ENCODE data around the gene PLEKHG4. TPM values are rescaled to one million over a fixed set of nuclear protein-coding genes. Genes with fewer than 3 reads are reported as not detected.

The PLEKHG4 gene
- total RNA-seq, 1 donor from 2014 or later: 43.4 TPM

DNA sequence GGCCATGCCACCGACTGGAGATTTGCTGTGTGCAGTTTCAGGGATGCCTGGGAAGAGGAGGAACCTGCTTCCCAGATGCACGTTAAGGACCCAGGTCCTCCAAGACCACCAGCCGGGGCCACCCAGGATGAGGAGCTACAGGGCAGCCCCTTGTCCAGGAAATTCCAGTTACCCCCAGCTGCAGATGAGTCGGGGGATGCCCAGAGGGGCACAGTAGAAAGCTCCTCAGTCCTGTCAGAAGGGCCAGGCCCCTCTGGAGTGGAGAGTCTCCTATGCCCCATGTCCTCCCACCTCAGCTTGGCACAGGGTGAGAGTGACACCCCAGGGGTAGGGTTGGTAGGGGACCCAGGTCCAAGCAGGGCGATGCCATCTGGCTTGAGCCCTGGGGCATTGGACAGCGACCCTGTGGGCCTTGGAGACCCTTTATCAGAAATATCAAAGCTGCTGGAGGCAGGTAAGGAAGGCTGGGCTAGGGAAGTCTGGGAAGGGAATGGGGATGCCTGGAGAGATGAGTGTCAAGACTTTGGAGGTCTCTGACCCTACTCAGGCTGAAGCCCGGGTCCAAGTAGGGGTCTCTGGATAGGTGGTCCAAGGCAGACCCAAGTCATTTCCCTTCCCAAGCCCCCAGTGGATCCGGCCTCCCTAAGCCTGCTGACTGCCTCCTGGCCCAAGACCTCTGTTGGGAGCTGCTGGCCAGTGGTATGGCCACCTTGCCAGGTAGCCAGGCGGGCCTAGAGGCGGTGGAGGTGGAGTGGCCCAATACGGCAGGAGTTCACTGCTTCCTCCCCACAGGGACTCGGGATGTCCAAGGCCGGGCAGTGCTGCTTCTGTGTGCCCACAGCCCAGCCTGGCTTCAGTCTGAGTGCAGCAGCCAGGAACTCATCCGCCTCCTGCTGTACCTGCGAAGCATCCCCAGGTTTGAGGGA, 1.0 kb downstream of the PLEKHG4 start:
- DNase-seq: no peak
- H3K9me3 Mint-ChIP-seq: no peaks in the 10 kb centered on the region
- intact Hi-C loops (cut with micrococcal nuclease): no loop called here
- peak overlapping the region; percentile 74 for H3K27ac Mint-ChIP-seq
- H3K36me3 Mint-ChIP-seq (ENCODE audit: low read depth): peaks cover 21% of the 10 kb centered on the region
- no peaks in the 10 kb centered on the region for H3K27me3 Mint-ChIP-seq
- peak overlapping the region; percentile 72 for H3K4me3 Mint-ChIP-seq
- H3K4me1 Mint-ChIP-seq: peaks cover 16% of the 10 kb centered on the region

DNA sequence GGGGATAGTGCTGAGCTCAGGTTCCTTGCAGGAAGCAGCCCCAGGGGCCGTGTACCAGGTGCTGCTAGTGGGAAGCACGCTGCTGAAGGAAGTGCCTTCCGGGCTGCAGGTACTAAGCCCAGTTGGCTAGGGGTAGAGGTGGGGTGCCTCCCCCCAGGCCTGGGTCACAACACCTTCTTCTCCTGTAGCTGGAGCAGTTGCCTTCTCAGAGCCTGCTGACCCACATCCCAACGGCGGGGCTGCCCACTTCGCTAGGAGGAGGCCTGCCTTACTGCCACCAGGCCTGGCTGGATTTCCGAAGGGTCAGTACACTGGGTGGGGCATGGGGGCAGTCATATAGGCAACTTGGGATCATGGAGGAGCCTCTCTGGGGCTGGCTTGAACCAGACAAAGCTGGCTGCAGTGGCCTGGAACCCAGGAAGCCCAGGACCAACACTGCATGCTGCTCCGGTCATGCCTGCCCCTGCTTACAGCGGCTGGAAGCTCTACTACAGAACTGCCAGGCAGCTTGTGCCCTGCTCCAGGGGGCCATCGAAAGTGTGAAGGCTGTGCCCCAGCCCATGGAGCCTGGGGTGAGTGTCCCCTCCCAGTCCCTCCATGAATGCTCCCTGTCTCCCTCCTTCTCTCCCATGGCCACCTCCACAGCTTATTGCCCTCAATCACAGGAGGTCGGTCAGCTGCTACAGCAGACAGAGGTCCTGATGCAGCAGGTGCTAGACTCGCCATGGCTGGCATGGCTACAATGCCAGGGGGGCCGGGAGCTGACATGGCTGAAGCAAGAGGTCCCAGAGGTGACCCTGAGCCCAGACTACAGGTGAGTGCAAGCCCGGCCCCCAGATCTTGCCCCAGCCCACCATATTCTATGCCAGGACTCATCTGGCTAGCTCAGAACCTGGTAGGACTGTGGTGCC, 2.5 kb downstream of the PLEKHG4 start:
- peaks cover 18% of the 10 kb centered on the region for H3K36me3 Mint-ChIP-seq (ENCODE audit: low read depth)
- peaks cover 11% of the 10 kb centered on the region for H3K4me1 Mint-ChIP-seq
- intact Hi-C loops (cut with micrococcal nuclease): no loop called here
- no peak overlapping the region for H3K27ac Mint-ChIP-seq
- no peaks in the 10 kb centered on the region for H3K27me3 Mint-ChIP-seq
- no peak overlapping the region for H3K4me3 Mint-ChIP-seq
- H3K9me3 Mint-ChIP-seq: no peaks in the 10 kb centered on the region
- DNase-seq: no peak

DNA sequence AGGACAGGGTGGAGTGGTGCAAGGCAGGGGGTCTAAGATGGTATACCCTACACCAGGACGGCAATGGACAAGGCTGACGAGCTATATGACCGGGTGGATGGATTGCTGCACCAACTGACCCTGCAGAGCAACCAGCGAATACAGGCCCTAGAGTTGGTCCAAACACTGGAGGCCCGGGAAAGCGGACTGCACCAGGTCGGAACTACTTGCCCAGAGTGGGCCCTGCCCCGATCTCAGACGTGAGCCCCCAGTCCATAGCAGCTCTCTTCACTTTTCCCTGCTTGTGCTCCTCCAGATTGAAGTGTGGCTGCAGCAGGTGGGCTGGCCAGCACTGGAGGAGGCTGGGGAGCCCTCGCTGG, 3.1 kb downstream of the PLEKHG4 start:
- Mint-ChIP-seq H3K36me3 (ENCODE audit: low read depth) (peaks cover 13% of the 10 kb centered on the region), H3K4me1 (peaks cover 9% of the 10 kb centered on the region), H3K4me3 (no peak overlapping the region)

DNA sequence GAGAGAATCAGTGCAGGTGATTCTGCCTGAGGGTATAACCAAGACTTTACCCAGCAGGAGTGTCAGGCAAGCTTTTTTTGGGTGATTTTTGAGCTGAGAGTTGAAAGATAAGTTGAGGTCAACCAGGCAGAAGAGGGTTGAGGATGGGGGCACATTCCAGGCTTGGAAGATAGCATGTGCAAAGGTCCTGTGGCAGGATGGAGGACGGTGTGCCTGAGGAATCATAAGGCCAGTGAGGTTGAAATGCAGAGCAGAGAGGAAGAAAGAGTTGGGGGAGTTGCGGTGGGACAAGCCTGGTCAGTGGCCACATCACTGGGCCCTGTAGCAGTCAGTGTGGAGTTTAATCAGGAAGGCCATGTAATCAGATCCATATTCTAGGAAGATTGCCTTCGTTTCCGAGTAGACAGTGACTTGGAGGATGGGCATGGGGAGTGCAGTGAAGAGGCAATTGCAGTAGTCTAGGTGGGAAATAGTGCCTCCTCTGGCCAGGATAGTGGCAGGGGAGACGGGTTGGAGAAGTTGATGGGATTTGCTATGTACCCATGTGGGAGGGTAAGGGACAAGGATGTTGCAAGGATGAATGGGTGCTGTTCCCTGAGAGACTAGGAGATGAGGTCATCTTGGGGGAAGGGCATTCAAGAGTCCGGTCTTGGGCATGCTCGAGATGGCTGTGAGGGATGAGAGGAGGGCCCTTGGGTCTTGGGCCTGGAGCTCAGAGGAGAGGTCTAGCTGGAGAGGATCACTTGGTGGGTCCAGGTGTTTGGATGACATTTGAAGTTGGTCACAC, 3.9 kb downstream of the PLEKHG4 start:
- no peak for DNase-seq
- peaks cover 4% of the 10 kb centered on the region for H3K4me1 Mint-ChIP-seq
- no peak overlapping the region for H3K27ac Mint-ChIP-seq
- H3K36me3 Mint-ChIP-seq (ENCODE audit: low read depth): peaks cover 10% of the 10 kb centered on the region
- intact Hi-C loops (cut with micrococcal nuclease): no loop called here
- no peaks in the 10 kb centered on the region for H3K27me3 Mint-ChIP-seq
- no peaks in the 10 kb centered on the region for H3K9me3 Mint-ChIP-seq
- no peak overlapping the region for H3K4me3 Mint-ChIP-seq

More for the DNA sequence above, 3.1 kb downstream of the PLEKHG4 start:
- Mint-ChIP-seq H3K27ac (no peak overlapping the region), H3K9me3 (no peaks in the 10 kb centered on the region), H3K27me3 (no peaks in the 10 kb centered on the region)
- intact Hi-C loops (cut with micrococcal nuclease): no loop called here
- no peak for DNase-seq

DNA sequence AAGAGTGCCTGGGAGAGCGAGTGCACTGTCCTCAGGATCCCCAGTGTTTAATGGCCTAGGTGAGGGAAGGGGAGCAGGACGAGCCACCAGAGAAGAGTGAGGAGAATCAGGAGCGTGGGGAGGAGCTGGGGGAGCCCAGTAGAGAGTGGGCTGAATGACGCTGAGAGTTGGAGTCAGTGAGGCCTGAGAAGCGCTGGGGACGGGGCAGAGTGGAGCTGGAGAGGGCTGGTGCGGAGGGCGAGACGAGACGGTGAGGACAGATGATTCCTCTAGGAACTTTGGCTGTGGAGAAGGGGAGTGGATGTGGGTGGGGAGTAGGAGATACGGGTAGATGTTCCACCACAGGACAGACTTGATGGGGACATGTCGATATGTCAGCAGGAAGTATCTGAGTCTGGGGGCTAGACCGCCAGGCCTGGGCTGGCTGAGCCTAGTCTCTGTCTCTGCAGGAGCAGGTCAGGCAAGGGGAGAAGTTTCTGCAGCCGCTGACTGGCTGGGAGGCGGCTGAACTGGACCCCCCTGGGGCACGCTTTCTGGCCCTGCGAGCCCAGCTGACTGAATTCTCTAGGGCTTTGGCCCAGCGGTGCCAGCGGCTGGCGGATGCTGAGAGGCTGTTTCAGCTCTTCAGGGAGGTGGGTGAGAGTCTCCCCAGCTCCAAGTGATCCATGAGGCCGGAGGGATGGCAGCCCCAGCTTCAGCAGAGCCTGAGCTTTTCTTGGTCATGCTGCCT, 4.7 kb downstream of the PLEKHG4 start:
- peaks cover 10% of the 10 kb centered on the region for H3K36me3 Mint-ChIP-seq (ENCODE audit: low read depth)
- no peak for DNase-seq
- H3K9me3 Mint-ChIP-seq: no peaks in the 10 kb centered on the region
- H3K27me3 Mint-ChIP-seq: no peaks in the 10 kb centered on the region
- no peak overlapping the region for H3K4me3 Mint-ChIP-seq
- intact Hi-C loops (cut with micrococcal nuclease): no loop called here
- no peak overlapping the region for H3K27ac Mint-ChIP-seq
- peaks cover 2% of the 10 kb centered on the region for H3K4me1 Mint-ChIP-seq

DNA sequence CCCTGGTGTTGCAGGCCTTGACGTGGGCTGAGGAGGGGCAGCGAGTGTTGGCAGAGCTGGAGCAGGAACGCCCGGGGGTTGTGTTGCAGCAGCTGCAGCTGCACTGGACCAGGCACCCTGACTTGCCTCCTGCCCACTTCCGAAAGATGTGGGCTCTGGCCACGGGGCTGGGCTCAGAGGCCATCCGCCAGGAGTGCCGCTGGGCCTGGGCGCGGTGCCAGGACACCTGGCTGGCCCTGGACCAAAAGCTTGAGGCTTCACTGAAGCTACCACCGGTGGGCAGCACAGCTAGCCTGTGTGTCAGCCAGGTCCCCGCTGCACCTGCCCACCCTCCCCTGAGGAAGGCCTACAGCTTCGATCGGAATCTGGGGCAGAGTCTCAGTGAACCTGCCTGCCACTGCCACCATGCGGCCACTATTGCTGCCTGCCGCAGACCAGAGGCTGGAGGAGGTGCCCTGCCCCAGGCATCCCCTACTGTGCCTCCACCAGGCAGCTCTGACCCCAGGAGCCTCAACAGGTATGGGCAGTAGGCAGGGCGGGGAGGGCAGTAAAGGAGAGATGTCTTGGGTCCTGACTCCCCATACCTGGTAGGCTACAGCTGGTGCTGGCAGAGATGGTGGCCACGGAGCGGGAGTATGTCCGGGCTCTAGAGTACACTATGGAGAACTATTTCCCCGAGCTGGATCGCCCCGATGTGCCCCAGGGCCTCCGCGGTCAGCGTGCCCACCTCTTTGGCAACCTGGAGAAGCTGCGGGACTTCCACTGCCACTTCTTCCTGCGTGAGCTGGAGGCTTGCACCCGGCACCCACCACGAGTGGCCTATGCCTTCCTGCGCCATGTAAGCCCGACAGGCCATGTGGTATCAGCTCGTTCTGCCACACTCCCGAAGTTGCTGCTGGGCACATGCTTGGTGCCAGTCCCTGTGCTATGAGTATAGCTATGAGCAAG, 5.6 kb downstream of the PLEKHG4 start:
- Mint-ChIP-seq H3K4me1 (peaks cover 4% of the 10 kb centered on the region), H3K27ac (no peak overlapping the region), H3K9me3 (no peaks in the 10 kb centered on the region), H3K36me3 (ENCODE audit: low read depth) (peaks cover 10% of the 10 kb centered on the region), H3K27me3 (no peaks in the 10 kb centered on the region), H3K4me3 (no peak overlapping the region)
- intact Hi-C loops (cut with micrococcal nuclease): no loop called here
- no peak for DNase-seq

DNA sequence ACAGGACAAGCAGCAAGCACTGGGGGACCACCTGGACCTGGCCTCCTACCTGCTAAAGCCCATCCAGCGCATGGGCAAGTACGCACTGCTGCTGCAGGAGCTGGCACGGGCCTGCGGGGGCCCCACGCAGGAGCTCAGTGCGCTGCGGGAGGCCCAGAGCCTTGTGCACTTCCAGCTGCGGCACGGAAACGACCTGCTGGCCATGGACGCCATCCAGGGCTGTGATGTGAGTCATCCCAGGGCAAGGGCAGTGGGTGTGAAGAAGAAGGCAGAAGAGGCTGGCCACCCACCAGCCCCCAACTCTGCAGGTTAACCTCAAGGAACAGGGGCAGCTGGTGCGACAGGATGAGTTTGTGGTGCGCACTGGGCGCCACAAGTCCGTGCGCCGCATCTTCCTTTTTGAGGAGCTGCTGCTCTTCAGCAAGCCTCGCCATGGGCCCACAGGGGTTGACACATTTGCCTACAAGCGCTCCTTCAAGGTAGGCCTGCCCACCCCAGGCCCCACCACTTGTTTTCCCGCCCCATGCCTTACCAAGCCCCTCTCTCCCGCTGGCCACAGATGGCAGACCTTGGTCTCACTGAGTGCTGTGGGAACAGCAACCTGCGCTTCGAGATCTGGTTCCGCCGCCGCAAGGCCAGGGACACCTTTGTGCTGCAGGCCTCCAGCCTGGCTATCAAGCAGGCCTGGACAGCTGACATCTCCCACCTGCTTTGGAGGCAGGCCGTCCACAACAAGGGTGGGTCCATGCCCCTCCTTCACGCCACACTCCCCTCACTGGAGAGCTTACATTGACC, 7.3 kb downstream of the PLEKHG4 start:
- Mint-ChIP-seq H3K4me1 (peaks cover 3% of the 10 kb centered on the region), H3K27me3 (no peaks in the 10 kb centered on the region), H3K4me3 (no peak overlapping the region), H3K36me3 (ENCODE audit: low read depth) (peaks cover 7% of the 10 kb centered on the region), H3K27ac (no peak overlapping the region), H3K9me3 (no peaks in the 10 kb centered on the region)
- no peak for DNase-seq
- intact Hi-C loops (cut with micrococcal nuclease): no loop called here

DNA sequence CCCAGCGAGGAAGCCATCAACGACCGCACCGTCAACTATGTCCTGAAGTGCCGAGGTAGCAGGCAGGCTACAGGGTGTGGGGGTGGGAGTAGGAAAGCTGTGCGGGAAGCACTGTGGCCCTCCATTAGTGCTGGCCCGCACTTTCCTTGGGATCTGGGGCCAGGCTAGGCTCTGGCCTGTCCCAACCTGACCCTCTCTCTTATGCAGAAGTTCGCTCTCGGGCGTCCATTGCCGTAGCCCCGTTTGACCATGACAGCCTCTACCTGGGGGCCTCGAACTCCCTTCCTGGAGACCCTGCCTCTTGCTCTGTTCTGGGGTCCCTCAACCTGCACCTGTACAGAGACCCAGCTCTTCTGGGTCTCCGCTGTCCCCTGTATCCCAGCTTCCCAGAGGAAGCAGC, 8.6 kb downstream of the PLEKHG4 start:
- Mint-ChIP-seq H3K27ac (no peak overlapping the region), H3K4me1 (peaks cover 3% of the 10 kb centered on the region), H3K4me3 (no peak overlapping the region), H3K9me3 (no peaks in the 10 kb centered on the region), H3K36me3 (ENCODE audit: low read depth) (peaks cover 3% of the 10 kb centered on the region), H3K27me3 (no peaks in the 10 kb centered on the region)
- no peak for DNase-seq
- intact Hi-C loops (cut with micrococcal nuclease): no loop called here

DNA sequence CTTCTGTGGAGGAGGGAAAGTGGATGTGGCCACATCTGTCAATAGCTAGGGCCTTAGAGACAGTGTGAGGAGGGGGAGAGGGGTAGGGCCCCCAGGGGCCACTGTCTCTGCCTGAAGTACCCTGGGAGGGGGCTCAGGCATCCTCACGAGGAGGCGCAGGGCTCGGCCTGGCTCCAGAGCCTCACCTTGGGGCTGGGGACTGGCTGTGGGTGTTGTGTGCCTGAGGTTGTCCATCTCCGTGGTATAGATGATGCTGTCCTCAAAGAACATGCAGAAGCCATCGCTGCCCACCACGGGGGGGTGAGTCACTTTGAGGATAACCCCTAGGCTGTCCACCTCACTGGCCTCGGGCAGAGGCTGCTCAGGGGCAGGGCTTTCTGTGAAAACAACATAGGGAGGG, 12.1 kb downstream of the PLEKHG4 start:
- no peak overlapping the region for H3K4me3 Mint-ChIP-seq
- intact Hi-C loops (cut with micrococcal nuclease): no loop called here
- no peaks in the 10 kb centered on the region for H3K27me3 Mint-ChIP-seq
- no peaks in the 10 kb centered on the region for H3K36me3 Mint-ChIP-seq (ENCODE audit: low read depth)
- H3K4me1 Mint-ChIP-seq: peaks cover 3% of the 10 kb centered on the region
- no peak overlapping the region for H3K27ac Mint-ChIP-seq
- H3K9me3 Mint-ChIP-seq: no peaks in the 10 kb centered on the region
- no peak for DNase-seq

DNA sequence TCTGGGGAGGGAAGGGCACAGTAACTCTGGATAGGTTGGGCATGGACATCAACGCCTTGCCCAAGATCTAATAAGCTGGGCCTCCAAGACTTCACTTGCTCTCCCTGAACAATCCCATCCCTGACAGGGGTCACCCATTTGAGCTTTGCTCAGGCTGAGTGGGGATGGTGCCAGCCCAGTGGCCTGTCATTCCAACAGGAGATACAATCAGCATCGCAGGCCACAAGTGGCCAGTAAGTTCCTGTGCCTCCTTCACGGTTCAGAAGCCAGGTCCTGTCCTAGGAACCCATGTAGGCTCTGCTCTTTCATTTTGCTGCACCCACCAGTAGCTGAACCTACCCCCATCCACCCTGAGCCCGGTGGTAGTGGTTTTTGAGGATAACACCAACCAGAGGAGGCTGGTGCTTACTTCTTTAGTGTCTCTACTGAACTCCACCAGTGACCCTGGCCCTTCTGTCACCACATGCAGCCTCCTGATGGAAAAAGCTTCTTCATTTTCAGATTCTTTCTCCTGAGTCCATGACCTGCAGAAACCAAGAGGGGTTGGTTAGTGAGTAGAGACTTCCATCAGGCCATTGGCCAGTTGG, 14.9 kb downstream of the PLEKHG4 start:
- intact Hi-C loops (cut with micrococcal nuclease): no loop called here
- Mint-ChIP-seq H3K36me3 (ENCODE audit: low read depth) (no peaks in the 10 kb centered on the region), H3K4me1 (peaks cover 3% of the 10 kb centered on the region), H3K9me3 (no peaks in the 10 kb centered on the region), H3K27me3 (no peaks in the 10 kb centered on the region), H3K4me3 (no peak overlapping the region), H3K27ac (no peak overlapping the region)
- no peak for DNase-seq

DNA sequence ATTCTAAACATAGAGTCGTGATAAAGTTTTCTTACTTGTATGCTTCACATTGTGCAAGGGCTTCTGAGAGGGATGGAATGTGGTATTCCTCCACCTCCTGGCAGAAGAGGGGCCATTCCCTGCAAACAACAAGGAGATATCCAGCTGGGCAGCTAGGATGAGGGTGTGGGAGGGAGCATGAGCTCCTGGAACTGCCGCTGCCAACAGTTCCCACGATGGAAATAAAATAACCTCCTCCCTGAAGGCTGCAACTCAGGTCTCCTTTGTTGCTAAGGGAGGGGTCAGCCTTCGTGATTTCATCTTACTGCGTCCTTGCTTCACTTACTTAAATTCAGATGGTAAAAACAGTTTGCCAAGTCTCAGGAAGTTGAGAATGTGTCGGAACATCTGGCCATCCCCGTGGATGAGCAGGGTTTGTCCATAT, 15.6 kb downstream of the PLEKHG4 start:
- H3K4me1 Mint-ChIP-seq: no peaks in the 10 kb centered on the region
- H3K9me3 Mint-ChIP-seq: no peaks in the 10 kb centered on the region
- intact Hi-C loops (cut with micrococcal nuclease): no loop called here
- DNase-seq: no peak
- no peak overlapping the region for H3K4me3 Mint-ChIP-seq
- H3K27me3 Mint-ChIP-seq: no peaks in the 10 kb centered on the region
- no peak overlapping the region for H3K27ac Mint-ChIP-seq
- no peaks in the 10 kb centered on the region for H3K36me3 Mint-ChIP-seq (ENCODE audit: low read depth)
